Measurements from ENCODE around the gene CPE.

- TF ChIP-seq EZH2phosphoT487 (IDR thresholded peaks at IDR 0.05; ENCODE audit: insufficient read depth, low read depth) (no peak), EZH2 (IDR thresholded peaks at IDR 0.05; ENCODE audit: insufficient read depth, poor library complexity, severe bottlenecking) (no peak)
Observed at GRCh38 chr4:165404080-165404479, 25.3 kb downstream of the CPE start.

Data from GM23248 (cell line).